Measurements from ENCODE around the gene MAGI3.
A peak's percentile ranks its signal among the peaks of the same experiment; 100 is the strongest.

MAGI3 gene

GRCh38 chr1:113545210-113545609 is 154.9 kb downstream of the MAGI3 start:
- TF ChIP-seq ZNF560 (tag by site-specific recombination; IDR thresholded peaks at IDR 0.05; ENCODE audit: borderline replicate concordance) (no peak), ZNF350 (tag by site-specific recombination; IDR thresholded peaks at IDR 0.05) (no peak), ZNF133 (tag by site-specific recombination; IDR thresholded peaks at IDR 0.05) (peak; percentile 64; the same call in 1 of the 2 replicates), ZNF670 (tag by site-specific recombination; IDR thresholded peaks at IDR 0.05; ENCODE audit: low read depth) (no peak), PRDM2 (tag by site-specific recombination; IDR thresholded peaks at IDR 0.05; ENCODE audit: borderline replicate concordance) (no peak), ZNF449 (tag by site-specific recombination; IDR thresholded peaks at IDR 0.05) (no peak)
- no peaks in the 10 kb centered on the region for H3K9me3 ChIP-seq (ENCODE audit: control insufficient read depth, insufficient read depth, low read depth, low read length)
- CTCF ChIA-PET = interaction anchor here (0.6 kb wide), 1 partner anchor 61 kb away, joined by 3 read pairs; no protein-coding TSS in a partner anchor
- peaks cover 2% of the 10 kb centered on the region; the same call in 1 of the 2 replicates for H3K4me1 ChIP-seq (ENCODE audit: control insufficient read depth, insufficient read depth, low read length)
- H3K36me3 ChIP-seq (ENCODE audit: control insufficient read depth in 2 of 2, insufficient read depth in 1 of 2, low read length in 2 of 2) = no peaks in the 10 kb centered on the region
- H3K27ac ChIP-seq (ENCODE audit: extremely low read depth, low read depth, low read length) = no peak overlapping the region
- no peak overlapping the region for H3K4me3 ChIP-seq (ENCODE audit: low read depth, low read length)
- POLR2A ChIA-PET = no interaction called here

GRCh38 chr1:113545626-113546025 is 155.3 kb downstream of the MAGI3 start:
- no peak overlapping the region for H3K27ac ChIP-seq (ENCODE audit: extremely low read depth, low read depth, low read length)
- CTCF ChIA-PET = interaction anchor here (0.6 kb wide), 1 partner anchor 61 kb away, joined by 3 read pairs; no protein-coding TSS in a partner anchor
- peaks cover 2% of the 10 kb centered on the region; the same call in 1 of the 2 replicates for H3K4me1 ChIP-seq (ENCODE audit: control insufficient read depth, insufficient read depth, low read length)
- no peaks in the 10 kb centered on the region for H3K9me3 ChIP-seq (ENCODE audit: control insufficient read depth, insufficient read depth, low read depth, low read length)
- TF ChIP-seq TRIM28 (IDR thresholded peaks at IDR 0.05; ENCODE audit: borderline replicate concordance, low read length) (no peak), PATZ1 (tag by site-specific recombination; IDR thresholded peaks at IDR 0.05) (no peak), ZNF19 (tag by site-specific recombination; IDR thresholded peaks at IDR 0.05; ENCODE audit: low read depth) (no peak), MZF1 (tag by site-specific recombination; IDR thresholded peaks at IDR 0.05; ENCODE audit: borderline replicate concordance) (no peak), GLI4 (tag by site-specific recombination; IDR thresholded peaks at IDR 0.05) (no peak), YY1 (tag by site-specific recombination; IDR thresholded peaks at IDR 0.05) (no peak), ZNF555 (tag by site-specific recombination; conservative IDR thresholded peaks at IDR 0.05) (no peak), ZBTB8A (tag by site-specific recombination; IDR thresholded peaks at IDR 0.05) (no peak), FEZF1 (tag by site-specific recombination; IDR thresholded peaks at IDR 0.05) (no peak), ZNF211 (tag by site-specific recombination; IDR thresholded peaks at IDR 0.05; ENCODE audit: low read depth) (no peak), PRDM1 (tag by site-specific recombination; IDR thresholded peaks at IDR 0.05) (no peak)
- H3K4me3 ChIP-seq (ENCODE audit: low read depth, low read length) = no peak overlapping the region
- POLR2A ChIA-PET = no interaction called here
- H3K36me3 ChIP-seq (ENCODE audit: control insufficient read depth in 2 of 2, insufficient read depth in 1 of 2, low read length in 2 of 2) = no peaks in the 10 kb centered on the region
